Measurements from ENCODE around the gene FAM20A.
"Not testable (repeated sequence)": the region's sequence is repeated elsewhere in the genome, so short reads cannot be mapped to it uniquely, and the experiment has no call there.

Gene FAM20A

DNA sequence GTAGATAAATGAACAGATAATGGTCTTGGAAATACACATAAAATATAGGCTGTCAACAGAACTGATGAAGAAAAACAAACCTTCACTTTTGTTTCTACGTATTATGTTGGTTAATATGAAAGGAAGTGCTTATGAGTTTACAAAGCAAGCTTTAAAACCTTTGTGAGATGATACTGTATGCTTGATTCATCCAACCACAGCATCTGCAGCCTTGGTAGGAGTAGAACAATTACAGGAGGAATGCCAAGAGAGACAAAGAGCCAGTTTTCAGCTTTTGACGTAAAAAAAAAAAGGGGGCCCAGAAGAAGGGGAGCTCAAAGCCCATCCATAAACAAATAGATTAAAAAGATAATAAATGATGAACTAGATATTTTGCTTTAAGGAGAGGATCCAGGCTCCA, 13.3 kb downstream of the FAM20A start:
- no peak for DNase-seq

- no peak for DNase-seq
Measured at GRCh38 chr17:68587026-68587425, 14.1 kb downstream of the FAM20A start.

- no peak for DNase-seq
Measured at GRCh38 chr17:68585643-68586042, 15.5 kb downstream of the FAM20A start.

DNA sequence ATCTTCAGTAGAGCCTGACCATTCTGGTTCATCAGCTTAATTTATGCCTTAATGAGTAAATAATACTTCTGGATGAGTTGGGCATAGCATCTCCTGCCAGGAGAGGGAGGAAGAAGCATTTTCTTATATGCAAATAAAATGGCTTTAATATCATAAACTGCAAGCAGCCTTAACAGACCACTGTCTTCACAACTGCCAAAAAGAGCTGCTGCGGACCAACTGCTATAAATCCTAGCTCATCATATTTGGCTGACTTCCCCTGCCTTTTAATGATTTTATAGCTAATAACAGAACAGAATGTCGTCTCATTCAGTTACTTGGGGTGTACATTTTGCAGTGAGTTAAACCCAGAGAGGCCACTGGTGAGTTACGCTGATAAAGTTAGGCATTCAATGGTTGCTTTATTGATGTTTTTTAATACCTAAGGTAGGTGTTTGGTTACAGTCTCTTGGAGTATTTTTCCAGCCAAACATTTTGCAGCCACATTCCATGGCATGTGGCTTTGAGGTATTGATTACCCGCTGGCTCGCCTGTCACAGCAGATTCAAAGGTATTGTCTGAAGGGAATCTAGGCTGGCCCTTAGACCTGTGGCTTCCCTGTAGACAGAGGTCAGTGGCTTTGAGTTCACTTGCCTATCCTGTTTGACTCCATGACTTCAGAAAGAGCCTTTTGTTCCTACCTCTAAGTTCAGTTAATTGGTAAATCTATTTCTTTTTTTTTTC, 16.4 kb downstream of the FAM20A start:
- no peak for DNase-seq

GRCh38 chr17:68582867-68583266, 18.3 kb downstream of the FAM20A start:
- not testable (repeated sequence) for DNase-seq

DNA sequence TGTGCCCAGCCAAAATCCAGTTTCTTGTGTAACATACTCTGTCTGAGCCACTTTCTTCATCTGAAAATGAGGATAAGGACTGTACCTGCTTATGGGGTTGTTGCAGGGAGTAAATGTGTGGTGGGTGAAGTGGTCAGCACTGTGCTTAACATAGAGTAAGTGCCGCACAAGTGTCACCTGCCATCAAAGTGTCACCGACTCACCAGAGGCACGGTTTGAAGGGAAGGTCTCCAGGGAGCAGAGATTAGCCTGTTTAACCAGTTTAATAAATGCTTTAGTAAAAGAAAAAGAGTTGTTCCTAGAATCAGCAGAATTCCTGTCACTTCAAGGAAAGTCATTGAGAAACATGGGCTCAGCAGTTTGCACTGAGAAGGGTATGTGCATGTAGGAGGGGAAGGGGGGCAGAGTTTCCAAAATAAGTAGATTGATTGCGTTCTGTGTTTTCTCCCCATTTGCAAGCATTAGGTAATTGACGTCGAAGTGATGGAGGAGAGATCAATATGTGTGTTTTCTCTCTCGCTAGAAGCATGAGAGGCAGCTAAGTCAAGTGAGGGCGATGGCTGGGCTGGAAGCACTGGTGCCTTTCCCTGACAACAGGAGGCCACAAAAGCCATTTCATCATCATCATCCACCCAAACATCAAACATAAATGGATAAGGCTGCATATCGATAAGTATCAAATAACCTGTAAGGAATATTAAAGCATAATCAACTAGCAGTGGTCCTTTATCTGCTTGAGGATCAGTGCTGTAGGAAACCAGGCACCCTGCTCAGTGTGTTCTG, 19.1 kb downstream of the FAM20A start:
- no peak for DNase-seq

GRCh38 chr17:68580236-68580770, 20.9 kb downstream of the FAM20A start:
- DNase-seq, result no peak

- no peak for DNase-seq
Measured at GRCh38 chr17:68579194-68579927, 21.8 kb downstream of the FAM20A start.

GRCh38 chr17:68578236-68578635, 22.9 kb downstream of the FAM20A start:
- DNase-seq, result no peak

- no peak for DNase-seq
Measured at GRCh38 chr17:68577497-68577821, 23.7 kb downstream of the FAM20A start.

DNA sequence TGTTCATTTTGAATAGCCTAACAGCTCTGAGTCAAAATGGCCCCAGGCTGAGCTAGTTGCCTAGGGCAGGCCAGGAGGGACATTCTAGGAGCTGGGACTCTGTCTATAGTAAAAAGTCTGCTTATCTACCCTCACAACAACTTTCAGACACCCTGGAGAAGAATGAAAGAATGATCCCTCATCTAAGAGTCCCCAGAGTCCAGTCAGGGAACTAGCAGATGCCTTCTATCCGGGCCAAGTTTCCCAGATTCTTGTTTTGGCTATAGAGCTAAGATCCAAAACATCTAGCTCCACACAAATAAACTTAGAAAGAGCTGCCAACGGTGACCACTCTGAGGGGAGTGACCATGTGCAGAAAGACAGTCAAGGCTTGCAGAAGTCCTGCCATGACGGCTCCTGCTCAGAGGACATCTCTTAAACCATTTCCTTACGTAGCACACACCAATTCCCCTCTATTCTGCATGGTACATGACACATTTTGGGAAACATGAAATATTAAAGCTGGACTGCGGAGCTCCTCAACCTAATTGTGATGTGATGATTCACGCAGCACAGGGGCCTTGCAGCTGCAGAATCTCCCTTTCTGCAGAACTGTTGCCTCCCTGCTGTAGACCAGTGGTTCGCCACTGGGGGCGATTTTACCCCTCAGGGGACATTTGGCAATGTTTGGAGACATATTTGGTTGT, 24.2 kb downstream of the FAM20A start:
- DNase-seq, result no peak

DNA sequence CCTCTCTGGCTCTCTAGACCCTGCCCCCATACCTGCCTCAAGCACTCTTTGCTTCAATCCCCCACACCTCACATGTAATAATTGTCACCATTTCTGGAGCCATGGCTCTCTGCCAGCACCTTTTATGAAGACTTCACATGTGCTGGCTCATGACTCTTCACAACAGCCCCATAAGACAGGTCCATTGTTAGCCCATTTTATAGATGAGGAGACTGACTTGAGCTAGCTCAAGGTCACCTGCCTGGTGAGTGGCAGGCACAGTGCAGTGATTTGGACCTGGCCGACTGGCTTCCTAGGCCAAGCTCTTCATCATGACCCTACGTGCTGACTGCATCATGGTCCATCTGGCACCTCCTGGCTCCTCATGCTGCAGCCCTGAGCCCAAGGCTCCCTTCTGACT, 25.0 kb downstream of the FAM20A start:
- no peak for DNase-seq

DNA sequence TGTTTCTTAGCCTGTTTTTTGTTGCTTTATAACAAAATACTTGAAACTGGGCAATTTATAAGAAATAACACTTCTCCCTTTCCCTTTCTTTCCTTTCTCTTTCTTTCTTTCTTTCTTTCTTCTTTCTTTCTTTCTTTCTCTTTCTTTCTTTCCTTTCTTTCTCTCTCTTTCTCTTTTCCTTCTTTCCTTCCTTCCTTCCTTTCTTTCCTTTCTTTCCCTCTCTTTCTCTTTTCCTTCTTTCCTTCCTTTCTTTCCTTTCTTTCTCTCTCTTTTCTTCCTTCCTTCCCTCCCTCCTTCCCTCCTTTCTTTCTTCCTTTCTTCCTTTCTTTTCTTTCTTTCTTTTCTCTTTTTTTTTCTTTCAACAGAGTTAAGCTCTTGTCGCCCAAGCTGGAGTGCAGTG, 27.8 kb downstream of the FAM20A start:
- DNase-seq, result no peak

- DNase-seq, result no peak
Measured at GRCh38 chr17:68572138-68572842, 28.9 kb downstream of the FAM20A start.

GRCh38 chr17:68570526-68570925, 30.6 kb downstream of the FAM20A start:
- DNase-seq, result no peak

DNA sequence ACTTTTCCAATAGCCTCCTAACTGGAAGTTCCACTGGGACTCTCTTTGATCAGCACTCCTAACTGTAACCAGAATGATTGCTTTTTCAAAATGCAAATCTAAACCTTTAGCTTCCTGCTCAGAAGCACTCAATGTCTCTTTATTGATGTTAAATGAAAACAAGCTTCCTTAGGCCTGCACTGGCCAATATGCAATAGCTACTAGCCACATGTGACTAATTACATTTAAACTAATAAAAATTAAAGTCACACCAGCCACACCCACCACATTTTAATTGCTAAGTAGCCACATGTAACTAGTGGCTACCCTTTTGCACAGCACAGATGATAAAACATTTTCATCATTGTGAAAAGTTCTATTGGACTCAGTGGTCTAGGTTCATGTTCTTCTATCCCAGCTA, 31.8 kb downstream of the FAM20A start:
- DNase-seq, result no peak

- no peak for DNase-seq
Measured at GRCh38 chr17:68568581-68568980, 32.6 kb downstream of the FAM20A start.

- no peak for DNase-seq
Measured at GRCh38 chr17:68567581-68567980, 33.6 kb downstream of the FAM20A start.

- no peak for DNase-seq
Measured at GRCh38 chr17:68567035-68567434, 34.1 kb downstream of the FAM20A start.

- DNase-seq, result no peak
Measured at GRCh38 chr17:68566442-68566738, 34.8 kb downstream of the FAM20A start.

GRCh38 chr17:68565661-68566441, 35.3 kb downstream of the FAM20A start:
- DNase-seq, result no peak

Data from NCI-H774 (cell line).